Stimulated activated CD8-positive, alpha-beta memory T cell treated with anti-CD3 and anti-CD28 coated beads, Interleukin-7, amount 100 ng/mL, for 24 hours (primary cell): ENCODE data around the gene SQSTM1.
"Not testable (repeated sequence)": the region's sequence is repeated elsewhere in the genome, so short reads cannot be mapped to it uniquely, and the experiment has no call there.

Experiments used
- DNase-seq: peaks from one replicate; pipeline ENCODE4 v3.0.0-alpha.2; 2020; ENCODE audit warnings: low read depth

The SQSTM1 gene

GRCh38 chr5:179858586-179859427 lies 38.1 kb downstream of the SQSTM1 start, which contains the start of gene MRNIP:
Gene MRNIP, minus strand, starts transcription at chr5:179858817. Its CDS starts 21 bp downstream, at chr5:179858796.
- peak; percentile 88 for DNase-seq

- no peak for DNase-seq
Measured at GRCh38 chr5:179860301-179860700, 39.6 kb downstream of the SQSTM1 start.

GRCh38 chr5:179862296-179862695 lies 41.6 kb downstream of the SQSTM1 start:
- no peak for DNase-seq

- DNase-seq, result no peak
Measured at GRCh38 chr5:179862891-179863290, 42.2 kb downstream of the SQSTM1 start.

GRCh38 chr5:179863449-179864085 lies 42.9 kb downstream of the SQSTM1 start:
- DNase-seq, result no peak

GRCh38 chr5:179864686-179865085 lies 44.0 kb downstream of the SQSTM1 start:
- DNase-seq, result no peak

GRCh38 chr5:179865491-179866240 lies 45.0 kb downstream of the SQSTM1 start:
- DNase-seq, result no peak

GRCh38 chr5:179866241-179867078 lies 45.8 kb downstream of the SQSTM1 start:
- DNase-seq, result no peak

- no peak for DNase-seq
Measured at GRCh38 chr5:179867079-179867465, 46.4 kb downstream of the SQSTM1 start.

- no peak for DNase-seq
Measured at GRCh38 chr5:179867476-179867875, 46.8 kb downstream of the SQSTM1 start.

GRCh38 chr5:179868541-179868940 lies 47.8 kb downstream of the SQSTM1 start:
- DNase-seq, result no peak

- no peak for DNase-seq
Measured at GRCh38 chr5:179869101-179869500, 48.4 kb downstream of the SQSTM1 start.

GRCh38 chr5:179869641-179870402 lies 49.1 kb downstream of the SQSTM1 start:
- DNase-seq, result no peak

GRCh38 chr5:179870403-179870903 lies 49.7 kb downstream of the SQSTM1 start:
- no peak for DNase-seq

GRCh38 chr5:179870952-179871351 lies 50.2 kb downstream of the SQSTM1 start:
- no peak for DNase-seq

- DNase-seq, result not testable (repeated sequence)
Measured at GRCh38 chr5:179871533-179871932, 50.8 kb downstream of the SQSTM1 start.

GRCh38 chr5:179872055-179872827 lies 51.5 kb downstream of the SQSTM1 start:
- DNase-seq, result no peak

- DNase-seq, result no peak
Measured at GRCh38 chr5:179872828-179873575, 52.3 kb downstream of the SQSTM1 start.

GRCh38 chr5:179873588-179874110 lies 52.9 kb downstream of the SQSTM1 start:
- DNase-seq, result no peak
